Airway epithelial cell (primary cell): Measurements from ENCODE around the gene LRP2. TPM values are rescaled to one million over a fixed set of nuclear protein-coding genes. Genes with fewer than 3 reads are reported as not detected.

Experiments
- total RNA-seq: library from RNA; depleted of rRNA; stranded (reverse); fragments of >200 nt; gene quantifications from 2 replicates; pipeline ENCODE4 v1.2.3, GENCODE V29; 2015

The LRP2 gene
- not detected in 2 replicates for total RNA-seq

DNA sequence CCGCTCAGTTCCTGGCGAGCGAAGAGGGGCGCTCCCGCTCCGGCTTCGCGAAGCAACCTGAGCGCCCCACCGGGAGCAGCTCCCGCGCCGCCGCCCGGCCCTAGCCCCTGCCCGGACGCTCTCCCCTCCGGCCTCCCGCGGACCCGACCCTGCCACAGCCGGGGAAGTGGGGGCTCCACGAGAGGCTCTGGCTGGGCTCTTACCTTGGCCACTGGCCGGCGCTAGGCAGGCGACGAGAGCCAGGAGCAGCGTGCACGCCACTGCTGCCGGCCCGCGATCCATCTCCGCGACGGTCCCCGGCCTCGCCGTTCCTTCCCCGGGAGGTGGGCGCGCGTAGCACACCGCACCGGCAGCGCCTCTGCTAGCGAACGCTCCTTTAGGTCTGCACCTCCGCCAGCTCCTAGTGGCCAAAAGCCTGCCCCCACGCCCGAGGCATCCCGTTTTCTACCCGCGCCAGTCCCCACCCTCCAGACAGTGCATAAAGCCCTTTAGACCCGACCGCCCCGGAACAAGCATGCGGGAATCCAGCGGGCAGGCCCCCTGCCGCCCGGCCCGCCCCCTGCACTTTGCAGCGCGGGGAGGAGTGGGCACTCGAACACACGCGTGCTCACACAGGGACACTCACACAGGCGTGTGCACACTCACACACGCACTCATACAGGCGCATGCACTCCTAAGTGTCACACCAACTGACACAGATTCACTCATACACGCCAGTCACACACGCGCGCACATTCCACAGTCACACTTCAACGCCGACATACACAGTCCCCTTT is at the start of gene LRP2:
Gene LRP2, minus strand, starts transcription at position 417 of the 776 bp plus-strand sequence. Its CDS starts 135 bp downstream, at position 282.

Other genes with a start within 250 kb of the LRP2 start
- gene BBS5, start 117.0 kb upstream of the LRP2 start, total RNA-seq, result 3.5 and 4.3 TPM in 2 replicates
- not detected in 2 replicates for gene KLHL41, start 147.2 kb upstream of the LRP2 start, total RNA-seq
- 18.6 and 20.3 TPM in 2 replicates for gene FASTKD1, start 211.3 kb upstream of the LRP2 start, total RNA-seq
- 14.1 and 20.7 TPM in 2 replicates for gene PPIG, start 221.8 kb upstream of the LRP2 start, total RNA-seq